ENCODE measurements around the gene CSNK2A1. TPM values are rescaled to one million over a fixed set of nuclear protein-coding genes. Genes with fewer than 3 reads are reported as not detected.

CSNK2A1 gene
- total and polyA plus RNA-seq, 2 of the 8 experiments (the other 6 are each of a cell fraction or from before 2014, with no cell fraction given): 117 to 260 TPM

GRCh38 chr20:435558-435957, 108.0 kb downstream of the CSNK2A1 start:
- Histone ChIP-seq H3K4ac (replicated peaks; ENCODE audit: insufficient read length, low read depth, low read length) (no peak overlapping the region), H4K8ac (ENCODE audit: extremely low read depth, insufficient read depth, low read length) (no peak overlapping the region), H2AK5ac (ENCODE audit: low read depth, low read length) (no peak overlapping the region), H4K91ac (replicated peaks; ENCODE audit: insufficient read length, low read length) (no peak overlapping the region), H3K4me1 (replicated peaks in 1 of 4; ENCODE audit: control insufficient read depth in 3 of 4, insufficient read depth in 4 of 4, low read length in 3 of 4) (peaks cover 0 to 13% (median 5%) of the 10 kb centered on the region in 4 experiments; a peak in 6 of 7 replicates), H2BK120ac (replicated peaks; ENCODE audit: low read depth, low read length) (no peak overlapping the region), H3K9ac (replicated peaks in 1 of 4; ENCODE audit: extremely low read depth in 1 of 4, low read depth in 3 of 4, low read length in 3 of 4) (no peak overlapping the region), H3K14ac (ENCODE audit: insufficient read length) (no peak overlapping the region), H2AFZ (ENCODE audit: low read length) (no peak overlapping the region), H2BK5ac (ENCODE audit: low read depth, low read length) (no peak overlapping the region), H3K36me3 (ENCODE audit: control insufficient read depth in 2 of 4, insufficient read depth in 4 of 4, low read length in 3 of 4) (peaks cover 11 to 44% (median 25%) of the 10 kb centered on the region in 4 experiments; a peak in 7 of 8 replicates), H3K56ac (replicated peaks; ENCODE audit: insufficient read length, low read depth, low read length) (no peak overlapping the region), H3K18ac (ENCODE audit: extremely low read depth, low read length) (no peak overlapping the region), H3K27me3 (replicated peaks in 1 of 4; ENCODE audit: control insufficient read depth in 3 of 4, extremely low read depth in 1 of 4, insufficient read depth in 3 of 4, low read length in 3 of 4) (peaks cover 0 to 11% (median 3%) of the 10 kb centered on the region in 4 experiments; a peak in 4 of 7 replicates), H3K4me2 (ENCODE audit: insufficient read depth in 1 of 2, low read depth in 2 of 2, low read length in 2 of 2) (no peak overlapping the region), H4K5ac (ENCODE audit: insufficient read length, low read depth, low read length) (no peak overlapping the region), H3K23me2 (ENCODE audit: low read depth, low read length) (no peaks in the 10 kb centered on the region), H3K27ac (ENCODE audit: low read depth, low read length) (no peak overlapping the region), H3K79me1 (ENCODE audit: low read depth, low read length) (no peaks in the 10 kb centered on the region), H3K23ac (ENCODE audit: insufficient read length) (no peak overlapping the region), H2BK20ac (ENCODE audit: low read length) (no peak overlapping the region), H2BK15ac (ENCODE audit: low read length) (no peak overlapping the region), H2BK12ac (ENCODE audit: low read depth, low read length) (no peak overlapping the region), H4K20me1 (replicated peaks in 1 of 2; ENCODE audit: control insufficient read depth in 1 of 2, insufficient read depth in 2 of 2, low read length in 2 of 2) (peaks cover 5 to 37% of the 10 kb centered on the region in 2 experiments), H3K9me3 (ENCODE audit: insufficient read depth in 2 of 2, low read depth in 1 of 2, low read length in 1 of 2) (no peaks in the 10 kb centered on the region), H3K79me2 (ENCODE audit: control insufficient read depth in 1 of 2, insufficient read depth in 2 of 2, low read length in 2 of 2) (no peaks in the 10 kb centered on the region), H3K4me3 (ENCODE audit: extremely low read depth in 1 of 4, insufficient read depth in 2 of 4, low read depth in 3 of 4, low read length in 4 of 4) (no peak overlapping the region)
- DNase-seq (ENCODE audit: low read depth in 1 of 2, low spot score in 2 of 2) (no peak), FAIRE-seq (no peak)
- POLR2A ChIA-PET (ENCODE audit: partially characterized antibody): interaction anchor here (1.1 to 1.5 kb wide), 4 partner anchors 8 to 28 kb away, joined by 3 to 9 read pairs (median 4); partner anchors contain the start of gene RBCK1
- CTCF ChIA-PET (ENCODE audit: partially characterized antibody): interaction anchor here (0.9 to 4.1 kb wide), 7 partner anchors 14 to 303 kb away, joined by 3 to 17 read pairs (median 5); no protein-coding TSS in a partner anchor
- 90% methylated on average over 7 of the region's 7 CpGs; no CpG with 5 or more reads in 1 of the 2 experiments for WGBS, 2 experiments (ENCODE audit: extremely low coverage in 1 of 2, insufficient coverage in 1 of 2, insufficient read length in 1 of 2, insufficient replicate concordance in 2 of 2, low coverage in 1 of 2, low lambda C conversion rate in 2 of 2, missing lambda C conversion rate in 1 of 2)
- no peak for TF ChIP-seq POLR2A (IDR thresholded peaks at IDR 0.05; ENCODE audit: control extremely low read depth in 1 of 2, low read depth in 2 of 2, low read length in 2 of 2)
- no peak for TF ChIP-seq NANOG (IDR thresholded peaks at IDR 0.05; ENCODE audit: insufficient read depth, low read depth, low read length, poor library complexity, severe bottlenecking)
- TF ChIP-seq JUND (IDR thresholded peaks at IDR 0.05; ENCODE audit: low read length): no peak
- TF ChIP-seq TBP (IDR thresholded peaks at IDR 0.05; ENCODE audit: low read depth, low read length): no peak
- no peak for TF ChIP-seq EGR1 (IDR thresholded peaks at IDR 0.05; ENCODE audit: borderline replicate concordance, low read depth, low read length)
- TF ChIP-seq CREB1 (IDR thresholded peaks at IDR 0.05): no peak
- TF ChIP-seq JUN (IDR thresholded peaks at IDR 0.05; ENCODE audit: low read depth, low read length): no peak
- TF ChIP-seq CBX5 (IDR thresholded peaks at IDR 0.05; ENCODE audit: low read depth, low read length): no peak
- no peak for TF ChIP-seq E2F6 (IDR thresholded peaks at IDR 0.05)
- no peak for TF ChIP-seq ATF3 (IDR thresholded peaks at IDR 0.05; ENCODE audit: insufficient read depth, low read depth, low read length)
- TF ChIP-seq RBBP5 (IDR thresholded peaks at IDR 0.05; ENCODE audit: borderline replicate concordance, low read depth, low read length): no peak
- TF ChIP-seq MAFK (IDR thresholded peaks at IDR 0.05; ENCODE audit: low read depth, low read length): no peak
- TF ChIP-seq CHD2 (IDR thresholded peaks at IDR 0.05; ENCODE audit: low read length): no peak
- TF ChIP-seq PHF8 (conservative IDR thresholded peaks at IDR 0.05; ENCODE audit: low read depth, low read length): no peak

All from H1 (cell line).